SJCRH30 (cell line): ENCODE data around the gene RARRES2. TPM values are rescaled to one million over a fixed set of nuclear protein-coding genes. Genes with fewer than 3 reads are reported as not detected.
"Not testable (repeated sequence)": the region's sequence is repeated elsewhere in the genome, so short reads cannot be mapped to it uniquely, and the experiment has no call there.

Experiments used
- DNase-seq, 2 experiments: peaks; one replicate each; pipeline ENCODE4 v3.0.0-alpha.2; 2015 to 2020
- H3K27ac ChIP-seq: fragments of 250-450 bp; sonication (Bioruptor Pico); 2 replicates; pipeline ENCODE4 v1.5.1; 2020; ENCODE audit warnings: mild to moderate bottlenecking, moderate library complexity
- H3K27me3 ChIP-seq: fragments of 250-450 bp; sonication (Bioruptor Pico); 2 replicates; pipeline ENCODE4 v1.5.1; 2020; ENCODE audit warnings: mild to moderate bottlenecking, moderate library complexity
- H3K36me3 ChIP-seq: fragments of 250-450 bp; sonication (Bioruptor Pico); 2 replicates; pipeline ENCODE4 v1.5.1; 2020; ENCODE audit warnings: mild to moderate bottlenecking, moderate library complexity
- H3K4me1 ChIP-seq: fragments of 250-450 bp; sonication (Bioruptor Pico); 2 replicates; pipeline ENCODE4 v1.5.1; 2020; ENCODE audit warnings: mild to moderate bottlenecking, moderate library complexity
- H3K4me3 ChIP-seq: fragments of 250-450 bp; sonication (Bioruptor Pico); 2 replicates; pipeline ENCODE4 v1.5.1; 2020; ENCODE audit warnings: mild to moderate bottlenecking, moderate library complexity
- H3K9me3 ChIP-seq: fragments of 250-450 bp; sonication (Bioruptor Pico); replicated peaks from 2 replicates; pipeline ENCODE4 v1.5.1; 2020; ENCODE audit warnings: mild to moderate bottlenecking, moderate library complexity
- total RNA-seq: library from RNA; depleted of rRNA; stranded (reverse); fragments of >200 nt; shearing (Covaris generic); gene quantifications from 2 replicates; pipeline ENCODE4 v1.2.3, GENCODE V29; 2014; rRNA removed

RARRES2 gene
- total RNA-seq = 68.1 and 89.7 TPM in 2 replicates

- Histone ChIP-seq H3K36me3 (no peaks in the 10 kb centered on the region), H3K4me3 (peak within 1 kb of the TSS; percentile 79), H3K27ac (peak within 1 kb of the TSS; percentile 83), H3K9me3 (peaks cover 15% of the 10 kb centered on the region), H3K4me1 (peaks cover 25% of the 10 kb centered on the region), H3K27me3 (no peaks in the 10 kb centered on the region)
- peak; percentile 60 to 72 for DNase-seq
Observed at GRCh38 chr7:150341263-150342120, at the start of gene RARRES2. TSS of gene RARRES2 (minus strand) at chr7:150341629. CDS start at chr7:150340609, 1,020 bp downstream.

- H3K4me1 ChIP-seq = peaks cover 13% of the 10 kb centered on the region
- no peak overlapping the region for H3K4me3 ChIP-seq
- no peak for DNase-seq
- no peaks in the 10 kb centered on the region for H3K27me3 ChIP-seq
- H3K36me3 ChIP-seq = no peaks in the 10 kb centered on the region; the same call in 1 of the 2 replicates
- H3K27ac ChIP-seq = no peak overlapping the region
- H3K9me3 ChIP-seq = no peaks in the 10 kb centered on the region
Observed at GRCh38 chr7:150390205-150390604, 48.8 kb upstream of the RARRES2 start.

GRCh38 chr7:150389532-150389816 is 48.0 kb upstream of the RARRES2 start:
- H3K27me3 ChIP-seq = no peaks in the 10 kb centered on the region
- H3K4me3 ChIP-seq = no peak overlapping the region
- no peaks in the 10 kb centered on the region for H3K36me3 ChIP-seq
- peak overlapping the region; percentile 11; the same call in 1 of the 2 replicates for H3K27ac ChIP-seq
- no peaks in the 10 kb centered on the region for H3K9me3 ChIP-seq
- H3K4me1 ChIP-seq = peaks cover 20% of the 10 kb centered on the region
- DNase-seq = no peak

GRCh38 chr7:150388709-150389531 is 47.5 kb upstream of the RARRES2 start:
- Histone ChIP-seq H3K27ac (peak overlapping the region; percentile 11), H3K4me1 (peaks cover 25% of the 10 kb centered on the region), H3K4me3 (no peak overlapping the region), H3K9me3 (no peaks in the 10 kb centered on the region), H3K27me3 (no peaks in the 10 kb centered on the region), H3K36me3 (no peaks in the 10 kb centered on the region)
- DNase-seq = peak; percentile 88 to 92

GRCh38 chr7:150388306-150388705 is 46.9 kb upstream of the RARRES2 start:
- H3K36me3 ChIP-seq = no peaks in the 10 kb centered on the region
- DNase-seq = no peak
- no peak overlapping the region for H3K4me3 ChIP-seq
- H3K4me1 ChIP-seq = peaks cover 28% of the 10 kb centered on the region
- H3K9me3 ChIP-seq = no peaks in the 10 kb centered on the region
- no peaks in the 10 kb centered on the region for H3K27me3 ChIP-seq
- peak overlapping the region; percentile 11 for H3K27ac ChIP-seq

- H3K27ac ChIP-seq = not testable (repeated sequence)
Observed at GRCh38 chr7:150385884-150386283, 44.5 kb upstream of the RARRES2 start.

GRCh38 chr7:150385302-150385723 is 43.9 kb upstream of the RARRES2 start:
- Histone ChIP-seq H3K36me3 (no peaks in the 10 kb centered on the region), H3K27ac (no peak overlapping the region), H3K4me1 (peaks cover 42% of the 10 kb centered on the region), H3K9me3 (no peaks in the 10 kb centered on the region), H3K4me3 (no peak overlapping the region), H3K27me3 (no peaks in the 10 kb centered on the region)
- no peak for DNase-seq

More at GRCh38 chr7:150385884-150386283, 44.5 kb upstream of the RARRES2 start:
- H3K9me3 ChIP-seq, H3K27me3 ChIP-seq, DNase-seq, H3K4me3 ChIP-seq, H3K36me3 ChIP-seq: not testable (repeated sequence)
- H3K4me1 ChIP-seq = peaks cover 39% of the 10 kb centered on the region

GRCh38 chr7:150384406-150385301 is 43.2 kb upstream of the RARRES2 start:
- DNase-seq = no peak
- peaks cover 46% of the 10 kb centered on the region for H3K4me1 ChIP-seq
- H3K36me3 ChIP-seq = no peaks in the 10 kb centered on the region
- H3K9me3 ChIP-seq = no peaks in the 10 kb centered on the region
- H3K27me3 ChIP-seq = no peaks in the 10 kb centered on the region
- H3K4me3 ChIP-seq = peak overlapping the region; percentile 35
- peak overlapping the region; percentile 84 for H3K27ac ChIP-seq

GRCh38 chr7:150383710-150384397 is 42.4 kb upstream of the RARRES2 start:
- no peaks in the 10 kb centered on the region for H3K9me3 ChIP-seq
- peaks cover 41% of the 10 kb centered on the region for H3K4me1 ChIP-seq
- H3K27me3 ChIP-seq = no peaks in the 10 kb centered on the region
- peak overlapping the region; percentile 35 for H3K4me3 ChIP-seq
- H3K36me3 ChIP-seq = no peaks in the 10 kb centered on the region
- peak overlapping the region; percentile 84 for H3K27ac ChIP-seq
- peak; percentile 99 to 100 for DNase-seq

GRCh38 chr7:150382844-150383225 is 41.4 kb upstream of the RARRES2 start:
- Histone ChIP-seq H3K9me3 (no peaks in the 10 kb centered on the region), H3K4me3 (no peak overlapping the region), H3K27me3 (no peaks in the 10 kb centered on the region), H3K4me1 (peaks cover 34% of the 10 kb centered on the region), H3K27ac (no peak overlapping the region), H3K36me3 (no peaks in the 10 kb centered on the region)
- no peak for DNase-seq

GRCh38 chr7:150382123-150382843 is 40.9 kb upstream of the RARRES2 start:
- H3K4me1 ChIP-seq = peaks cover 39% of the 10 kb centered on the region
- H3K9me3 ChIP-seq = no peaks in the 10 kb centered on the region
- H3K4me3 ChIP-seq = no peak overlapping the region
- no peaks in the 10 kb centered on the region for H3K27me3 ChIP-seq
- no peaks in the 10 kb centered on the region for H3K36me3 ChIP-seq
- no peak overlapping the region for H3K27ac ChIP-seq
- DNase-seq = peak in 1 of 2 experiments; percentile 53

GRCh38 chr7:150381785-150382122 is 40.3 kb upstream of the RARRES2 start:
- no peak for DNase-seq
- Histone ChIP-seq H3K27me3 (no peaks in the 10 kb centered on the region), H3K9me3 (no peaks in the 10 kb centered on the region), H3K4me1 (peaks cover 45% of the 10 kb centered on the region), H3K36me3 (no peaks in the 10 kb centered on the region), H3K27ac (no peak overlapping the region), H3K4me3 (no peak overlapping the region)

- no peaks in the 10 kb centered on the region for H3K27me3 ChIP-seq
- no peaks in the 10 kb centered on the region for H3K9me3 ChIP-seq
- H3K4me1 ChIP-seq = peaks cover 51% of the 10 kb centered on the region
- no peak for DNase-seq
- no peak overlapping the region for H3K4me3 ChIP-seq
- H3K27ac ChIP-seq = no peak overlapping the region
- no peaks in the 10 kb centered on the region for H3K36me3 ChIP-seq
Observed at GRCh38 chr7:150381096-150381495, 39.7 kb upstream of the RARRES2 start.
